ENCODE measurements around the gene ANKRD63. TPM values are rescaled to one million over a fixed set of nuclear protein-coding genes. Genes with fewer than 3 reads are reported as not detected.

ANKRD63 gene
- total and polyA plus RNA-seq, 2 of the 8 experiments (the other 6 are each of a cell fraction or from before 2014, with no cell fraction given) = 0.18 to 0.26 TPM

GRCh38 chr15:40275523-40275922, 7.3 kb downstream of the ANKRD63 start:
- Histone ChIP-seq H2AFZ (ENCODE audit: low read length) (no peak overlapping the region), H3K79me2 (ENCODE audit: control insufficient read depth in 1 of 2, insufficient read depth in 2 of 2, low read length in 2 of 2) (no peaks in the 10 kb centered on the region), H2BK12ac (ENCODE audit: low read depth, low read length) (no peak overlapping the region), H4K8ac (ENCODE audit: extremely low read depth, insufficient read depth, low read length) (no peak overlapping the region), H3K4me3 (ENCODE audit: extremely low read depth in 1 of 4, insufficient read depth in 2 of 4, low read depth in 3 of 4, low read length in 4 of 4) (no peak overlapping the region), H2BK120ac (replicated peaks; ENCODE audit: low read depth, low read length) (no peak overlapping the region), H3K23me2 (ENCODE audit: low read depth, low read length) (no peaks in the 10 kb centered on the region), H3K9me3 (ENCODE audit: insufficient read depth in 2 of 2, low read depth in 1 of 2, low read length in 1 of 2) (no peaks in the 10 kb centered on the region), H3K4me2 (ENCODE audit: insufficient read depth in 1 of 2, low read depth in 2 of 2, low read length in 2 of 2) (no peak overlapping the region), H2AK5ac (ENCODE audit: low read depth, low read length) (no peak overlapping the region), H3K36me3 (ENCODE audit: control insufficient read depth in 2 of 4, insufficient read depth in 4 of 4, low read length in 3 of 4) (no peaks in the 10 kb centered on the region), H3K9ac (replicated peaks in 1 of 4; ENCODE audit: extremely low read depth in 1 of 4, low read depth in 3 of 4, low read length in 3 of 4) (no peak overlapping the region), H3K27me3 (replicated peaks in 1 of 4; ENCODE audit: control insufficient read depth in 3 of 4, extremely low read depth in 1 of 4, insufficient read depth in 3 of 4, low read length in 3 of 4) (peaks cover 2 to 17% (median 9%) of the 10 kb centered on the region in 4 experiments; a peak in 6 of 7 replicates), H2BK20ac (ENCODE audit: low read length) (no peak overlapping the region), H2BK15ac (ENCODE audit: low read length) (no peak overlapping the region), H4K91ac (replicated peaks; ENCODE audit: insufficient read length, low read length) (no peak overlapping the region), H4K5ac (ENCODE audit: insufficient read length, low read depth, low read length) (no peak overlapping the region), H3K79me1 (ENCODE audit: low read depth, low read length) (no peaks in the 10 kb centered on the region), H2BK5ac (ENCODE audit: low read depth, low read length) (no peak overlapping the region), H4K20me1 (replicated peaks in 1 of 2; ENCODE audit: control insufficient read depth in 1 of 2, insufficient read depth in 2 of 2, low read length in 2 of 2) (no peaks in the 10 kb centered on the region), H3K4ac (replicated peaks; ENCODE audit: insufficient read length, low read depth, low read length) (no peak overlapping the region), H3K14ac (ENCODE audit: insufficient read length) (no peak overlapping the region), H3K18ac (ENCODE audit: extremely low read depth, low read length) (no peak overlapping the region), H3K23ac (ENCODE audit: insufficient read length) (no peak overlapping the region), H3K27ac (ENCODE audit: low read depth, low read length) (no peak overlapping the region), H3K56ac (replicated peaks; ENCODE audit: insufficient read length, low read depth, low read length) (no peak overlapping the region), H3K4me1 (replicated peaks in 1 of 4; ENCODE audit: control insufficient read depth in 3 of 4, insufficient read depth in 4 of 4, low read length in 3 of 4) (peaks cover 0 to 8% (median 4%) of the 10 kb centered on the region in 4 experiments; a peak in 6 of 7 replicates)
- peak; percentile 63; the same call in 1 of the 2 replicates for TF ChIP-seq KDM1A (IDR thresholded peaks at IDR 0.05; ENCODE audit: borderline replicate concordance, low read length)
- TF ChIP-seq SP2 (IDR thresholded peaks at IDR 0.05; ENCODE audit: low read length) = no peak
- ChIA-PET POLR2A (ENCODE audit: partially characterized antibody) (interaction anchor here (1.0 to 2.0 kb wide), 5 partner anchors 23 to 91 kb away, joined by 3 to 7 read pairs (median 5); partner anchors contain the start of gene PAK6), CTCF (ENCODE audit: partially characterized antibody) (interaction anchor here (0.6 to 27.9 kb wide), 15 partner anchors 9 to 248 kb away, joined by 3 to 1340 read pairs (median 32); partner anchors contain the start of genes ANKRD63, BMF, CCDC9B and INAFM2)
- 83% methylated on average over 5 of the region's 5 CpGs; no CpG with 5 or more reads in 1 of the 2 experiments for WGBS, 2 experiments (ENCODE audit: extremely low coverage in 1 of 2, insufficient coverage in 1 of 2, insufficient read length in 1 of 2, insufficient replicate concordance in 2 of 2, low coverage in 1 of 2, low lambda C conversion rate in 2 of 2, missing lambda C conversion rate in 1 of 2)
- FAIRE-seq (no peak), DNase-seq (ENCODE audit: low read depth in 1 of 2, low spot score in 2 of 2) (no peak)

Data from H1 (cell line).